GM12873 (cell line): ENCODE measurements around the gene POU6F1.
A peak's percentile ranks its signal among the peaks of the same experiment; 100 is the strongest.

ENCODE experiments used
- TF ChIP-seq, protein P1 (sequence below): IDR thresholded peaks from 2 replicates; pipeline ENCODE4 v1.5.1; 2012; ENCODE audit warnings: low read depth, mild to moderate bottlenecking, moderate library complexity, low read length, control low read depth; ENCODE audit not compliant: insufficient read depth; ENCODE audit errors: missing control alignments

Gene POU6F1

DNA sequence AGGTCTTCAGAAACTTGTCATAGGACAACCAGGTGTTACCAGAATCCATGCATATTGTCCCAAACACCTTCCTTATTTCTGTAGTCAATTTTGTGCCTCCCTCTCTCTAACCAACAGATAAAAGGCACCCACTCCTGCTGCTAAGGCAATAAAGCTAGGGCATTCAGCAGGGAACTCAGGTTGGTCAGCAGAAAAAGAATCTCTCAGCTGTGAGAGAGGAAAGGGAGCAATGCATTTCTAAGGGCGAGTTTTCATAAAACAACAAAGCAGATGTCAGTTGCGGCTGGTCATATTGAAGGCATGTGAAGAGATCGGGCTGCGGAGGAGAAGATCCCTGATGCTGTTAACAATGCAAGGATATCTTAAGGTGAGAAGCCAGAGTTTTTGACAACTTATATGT is 7.4 kb upstream of the POU6F1 start:
- TF ChIP-seq, protein P1, sequence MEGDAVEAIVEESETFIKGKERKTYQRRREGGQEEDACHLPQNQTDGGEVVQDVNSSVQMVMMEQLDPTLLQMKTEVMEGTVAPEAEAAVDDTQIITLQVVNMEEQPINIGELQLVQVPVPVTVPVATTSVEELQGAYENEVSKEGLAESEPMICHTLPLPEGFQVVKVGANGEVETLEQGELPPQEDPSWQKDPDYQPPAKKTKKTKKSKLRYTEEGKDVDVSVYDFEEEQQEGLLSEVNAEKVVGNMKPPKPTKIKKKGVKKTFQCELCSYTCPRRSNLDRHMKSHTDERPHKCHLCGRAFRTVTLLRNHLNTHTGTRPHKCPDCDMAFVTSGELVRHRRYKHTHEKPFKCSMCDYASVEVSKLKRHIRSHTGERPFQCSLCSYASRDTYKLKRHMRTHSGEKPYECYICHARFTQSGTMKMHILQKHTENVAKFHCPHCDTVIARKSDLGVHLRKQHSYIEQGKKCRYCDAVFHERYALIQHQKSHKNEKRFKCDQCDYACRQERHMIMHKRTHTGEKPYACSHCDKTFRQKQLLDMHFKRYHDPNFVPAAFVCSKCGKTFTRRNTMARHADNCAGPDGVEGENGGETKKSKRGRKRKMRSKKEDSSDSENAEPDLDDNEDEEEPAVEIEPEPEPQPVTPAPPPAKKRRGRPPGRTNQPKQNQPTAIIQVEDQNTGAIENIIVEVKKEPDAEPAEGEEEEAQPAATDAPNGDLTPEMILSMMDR, result no peak

DNA sequence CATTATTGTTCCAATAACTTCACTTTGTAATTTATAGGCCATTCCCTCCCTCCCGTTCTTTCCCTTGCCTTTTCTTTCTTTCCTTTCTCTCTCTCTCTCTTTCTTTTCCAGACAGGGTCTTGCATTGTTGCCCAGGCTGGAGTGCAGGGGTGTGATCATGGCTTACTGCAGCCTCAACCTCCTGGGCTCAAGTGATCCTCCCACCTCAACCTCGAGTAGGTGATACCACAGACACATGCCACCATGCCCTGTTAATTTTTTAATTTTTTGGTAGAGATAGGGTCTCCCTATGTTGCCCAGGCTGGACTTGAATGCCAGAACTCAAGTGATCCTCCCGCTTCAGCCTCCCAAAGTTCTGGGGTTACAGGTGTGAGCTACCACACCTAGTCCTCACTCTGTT is 6.8 kb upstream of the POU6F1 start:
- TF ChIP-seq, protein P1, result no peak

DNA sequence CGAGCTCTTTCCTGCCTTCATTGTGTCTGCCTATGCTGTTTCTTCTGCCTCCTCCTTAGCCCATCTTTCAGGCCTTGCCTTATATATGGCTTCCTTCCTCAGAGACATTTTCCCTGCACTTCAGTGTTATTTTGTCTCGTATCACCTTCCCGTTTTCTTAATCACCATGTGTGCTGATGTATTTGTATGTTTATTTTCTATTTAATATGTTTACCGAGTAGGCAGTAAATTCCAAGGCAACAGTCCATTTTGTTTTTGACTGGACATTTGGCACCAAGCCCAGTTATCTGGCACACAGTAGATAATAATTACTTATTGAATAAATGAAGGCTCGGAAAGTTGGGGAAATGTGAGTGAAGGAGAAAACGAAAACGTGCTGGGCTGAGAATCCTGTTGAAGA is 4.6 kb upstream of the POU6F1 start:
- TF ChIP-seq, protein P1, result no peak

DNA sequence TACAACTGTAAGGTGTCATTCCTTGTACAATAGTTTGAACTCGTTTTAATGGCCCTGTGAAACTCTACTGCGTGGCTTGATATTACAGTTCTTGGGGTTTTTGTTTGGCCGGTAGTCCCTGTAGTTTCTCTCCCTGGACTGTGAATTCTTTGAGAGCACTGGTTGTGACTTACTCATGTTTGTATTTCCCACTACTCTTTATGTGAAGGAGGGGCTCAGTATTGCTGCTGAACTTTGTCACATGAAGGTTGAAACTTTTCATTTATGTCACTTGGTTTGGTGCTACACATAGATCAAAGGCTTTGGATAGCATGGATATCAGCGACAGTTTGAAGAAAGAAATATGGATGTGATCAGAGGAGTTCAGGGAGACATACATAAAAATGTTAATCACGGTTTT is 1.5 kb upstream of the POU6F1 start:
- TF ChIP-seq, protein P1, result no peak

DNA sequence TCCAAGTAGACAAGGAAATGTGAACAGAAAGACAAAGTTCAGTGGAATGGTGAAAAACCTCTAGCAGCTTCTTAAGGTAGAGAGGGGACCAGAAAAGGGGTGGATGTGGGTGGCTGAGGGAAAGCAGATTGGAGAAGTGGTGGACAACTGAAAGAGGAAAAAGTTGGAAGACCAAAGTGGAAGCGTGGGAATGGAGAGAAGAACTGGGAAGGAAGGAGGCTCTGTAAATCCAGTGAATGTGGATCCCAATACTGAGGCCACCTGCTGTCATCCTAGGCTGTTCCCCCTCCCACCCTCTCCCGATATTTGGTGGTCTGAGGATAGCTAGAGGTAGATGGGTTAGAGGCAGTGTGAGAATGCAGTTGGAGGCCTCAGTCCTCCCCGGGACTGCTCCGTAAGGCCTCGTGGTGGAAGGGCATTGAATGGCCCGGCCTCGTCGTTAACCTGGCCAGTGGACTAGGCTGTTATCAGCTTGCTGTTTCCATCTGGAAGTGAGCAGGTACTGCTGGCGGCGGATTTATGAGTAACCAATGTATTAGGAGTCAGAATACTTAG is 822 bp upstream of the POU6F1 start:
- TF ChIP-seq, protein P1, result no peak

DNA sequence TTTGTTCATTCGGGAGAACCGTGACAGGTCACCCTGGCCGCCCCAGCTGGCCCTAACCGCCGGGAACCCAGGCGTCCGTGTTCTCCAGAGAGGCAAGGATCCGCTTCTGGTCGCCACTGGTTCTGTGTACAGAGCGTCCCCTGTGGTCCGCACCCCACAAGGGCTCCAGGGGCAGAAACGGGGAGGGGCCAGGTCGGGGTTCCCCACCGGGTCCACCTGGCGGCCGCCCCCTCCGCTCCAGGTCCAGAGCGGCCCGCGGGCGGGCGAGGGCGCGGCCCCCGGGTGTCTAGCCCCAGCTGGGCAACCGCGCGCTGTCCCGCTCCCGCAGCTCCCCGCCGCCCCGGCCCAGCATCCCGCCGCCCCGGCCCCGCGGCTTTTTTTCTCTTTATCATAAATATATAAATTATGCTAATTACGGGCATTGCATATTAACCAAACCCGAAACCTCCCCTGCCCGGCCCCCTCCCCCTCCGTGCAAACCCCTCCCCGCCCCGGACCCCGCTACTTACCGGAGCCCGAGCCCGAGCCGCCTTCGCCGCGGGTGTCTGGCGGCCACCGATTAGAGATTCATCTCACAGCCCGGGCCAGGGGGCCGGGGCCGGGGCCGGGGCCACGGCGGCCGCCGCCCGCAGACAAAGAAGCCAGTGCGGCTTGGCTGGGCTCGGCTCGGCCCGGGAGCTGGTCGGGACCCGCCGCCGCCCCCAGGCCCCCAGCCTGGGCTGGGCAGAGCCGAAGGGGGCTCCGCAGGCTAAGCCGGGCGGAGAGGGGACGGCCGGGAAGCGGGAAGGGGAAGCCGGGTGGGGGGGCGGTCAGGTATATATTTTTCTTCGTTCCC is 512 bp downstream of the POU6F1 start:
- TF ChIP-seq, protein P1, result peak; percentile 51

DNA sequence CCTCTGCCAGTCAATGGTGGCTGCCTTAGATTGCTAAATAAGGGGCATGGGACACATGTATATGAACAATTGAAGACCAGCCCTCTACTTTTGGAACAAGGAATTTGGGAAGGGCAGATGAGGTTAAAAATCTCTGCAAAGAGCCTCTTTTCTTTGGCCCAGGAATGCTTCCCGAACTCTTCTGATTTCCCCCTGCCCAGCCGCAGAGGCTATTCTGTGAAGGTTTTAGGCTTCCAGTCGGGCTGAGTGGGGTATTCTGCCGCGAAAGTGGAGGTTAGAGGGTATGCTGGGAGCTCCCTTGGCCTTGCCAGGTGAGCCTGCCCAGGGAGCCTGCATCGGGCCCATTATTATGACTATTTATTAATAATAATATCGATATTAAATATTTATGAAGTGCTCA is 1.2 kb downstream of the POU6F1 start:
- TF ChIP-seq, protein P1, result no peak
